ENCODE results near the gene PCSK1N.

The PCSK1N gene

GRCh38 chrX:48848847-48849246 lies 13.4 kb upstream of the PCSK1N start:
- no peak for TF ChIP-seq OSR1 (CRISPR knock-in tag; IDR thresholded peaks at IDR 0.05)
- no peak for TF ChIP-seq ZNF8 (CRISPR knock-in tag; IDR thresholded peaks at IDR 0.05)
- TF ChIP-seq GLIS3 (CRISPR knock-in tag; IDR thresholded peaks at IDR 0.05) = no peak
- TF ChIP-seq SNAI2 (CRISPR knock-in tag; IDR thresholded peaks at IDR 0.05) = no peak
- TF ChIP-seq CREB5 (CRISPR knock-in tag; IDR thresholded peaks at IDR 0.05; ENCODE audit: low read depth) = no peak
- no peak for TF ChIP-seq ZNF70 (CRISPR knock-in tag; IDR thresholded peaks at IDR 0.05)
- TF ChIP-seq ESRRG (CRISPR knock-in tag; IDR thresholded peaks at IDR 0.05) = no peak
- TF ChIP-seq TCF4 (CRISPR knock-in tag; IDR thresholded peaks at IDR 0.05; ENCODE audit: borderline replicate concordance) = no peak
- TF ChIP-seq POU6F1 (CRISPR knock-in tag; IDR thresholded peaks at IDR 0.05; ENCODE audit: borderline replicate concordance, low read depth) = no peak
- TF ChIP-seq CSDC2 (CRISPR knock-in tag; IDR thresholded peaks at IDR 0.05) = no peak
- no peak for TF ChIP-seq ISL1 (CRISPR knock-in tag; IDR thresholded peaks at IDR 0.05)
- no peak for TF ChIP-seq ZFP30 (CRISPR knock-in tag; IDR thresholded peaks at IDR 0.05)
- TF ChIP-seq BACH2 (CRISPR knock-in tag; IDR thresholded peaks at IDR 0.05; ENCODE audit: borderline replicate concordance) = no peak
- TF ChIP-seq ZFP3 (CRISPR knock-in tag; IDR thresholded peaks at IDR 0.05) = no peak
- TF ChIP-seq RARB (CRISPR knock-in tag; IDR thresholded peaks at IDR 0.05) = no peak
- TF ChIP-seq TOX (CRISPR knock-in tag; IDR thresholded peaks at IDR 0.05; ENCODE audit: borderline replicate concordance) = no peak
- no peak for TF ChIP-seq ZNF565 (CRISPR knock-in tag; conservative IDR thresholded peaks at IDR 0.05; ENCODE audit: low read depth)
- no peak for TF ChIP-seq PPARA (CRISPR knock-in tag; IDR thresholded peaks at IDR 0.05; ENCODE audit: borderline replicate concordance)
- no peak for TF ChIP-seq ARNTL (CRISPR knock-in tag; IDR thresholded peaks at IDR 0.05; ENCODE audit: borderline replicate concordance, low read depth)
- no peak for TF ChIP-seq CSRNP3 (CRISPR knock-in tag; IDR thresholded peaks at IDR 0.05)
- ATAC-seq = no peak

- ATAC-seq = no peak
- no peak for TF ChIP-seq POU6F1 (CRISPR knock-in tag; IDR thresholded peaks at IDR 0.05; ENCODE audit: borderline replicate concordance, low read depth)
- TF ChIP-seq CSRNP3 (CRISPR knock-in tag; IDR thresholded peaks at IDR 0.05) = no peak
- no peak for TF ChIP-seq CSDC2 (CRISPR knock-in tag; IDR thresholded peaks at IDR 0.05)
- no peak for TF ChIP-seq ZNF70 (CRISPR knock-in tag; IDR thresholded peaks at IDR 0.05)
- no peak for TF ChIP-seq ZFP30 (CRISPR knock-in tag; IDR thresholded peaks at IDR 0.05)
- no peak for TF ChIP-seq OSR1 (CRISPR knock-in tag; IDR thresholded peaks at IDR 0.05)
- TF ChIP-seq PATZ1 (CRISPR knock-in tag; IDR thresholded peaks at IDR 0.05; ENCODE audit: borderline replicate concordance) = no peak
- TF ChIP-seq TSHZ2 (CRISPR knock-in tag; IDR thresholded peaks at IDR 0.05) = no peak
- TF ChIP-seq TOX (CRISPR knock-in tag; IDR thresholded peaks at IDR 0.05; ENCODE audit: borderline replicate concordance) = no peak
Measured at GRCh38 chrX:48839686-48840085, 4.3 kb upstream of the PCSK1N start.
